ENCODE data around the gene CCDC191. TPM values are rescaled to one million over a fixed set of nuclear protein-coding genes. Genes with fewer than 3 reads are reported as not detected.

CCDC191 gene, protein sequence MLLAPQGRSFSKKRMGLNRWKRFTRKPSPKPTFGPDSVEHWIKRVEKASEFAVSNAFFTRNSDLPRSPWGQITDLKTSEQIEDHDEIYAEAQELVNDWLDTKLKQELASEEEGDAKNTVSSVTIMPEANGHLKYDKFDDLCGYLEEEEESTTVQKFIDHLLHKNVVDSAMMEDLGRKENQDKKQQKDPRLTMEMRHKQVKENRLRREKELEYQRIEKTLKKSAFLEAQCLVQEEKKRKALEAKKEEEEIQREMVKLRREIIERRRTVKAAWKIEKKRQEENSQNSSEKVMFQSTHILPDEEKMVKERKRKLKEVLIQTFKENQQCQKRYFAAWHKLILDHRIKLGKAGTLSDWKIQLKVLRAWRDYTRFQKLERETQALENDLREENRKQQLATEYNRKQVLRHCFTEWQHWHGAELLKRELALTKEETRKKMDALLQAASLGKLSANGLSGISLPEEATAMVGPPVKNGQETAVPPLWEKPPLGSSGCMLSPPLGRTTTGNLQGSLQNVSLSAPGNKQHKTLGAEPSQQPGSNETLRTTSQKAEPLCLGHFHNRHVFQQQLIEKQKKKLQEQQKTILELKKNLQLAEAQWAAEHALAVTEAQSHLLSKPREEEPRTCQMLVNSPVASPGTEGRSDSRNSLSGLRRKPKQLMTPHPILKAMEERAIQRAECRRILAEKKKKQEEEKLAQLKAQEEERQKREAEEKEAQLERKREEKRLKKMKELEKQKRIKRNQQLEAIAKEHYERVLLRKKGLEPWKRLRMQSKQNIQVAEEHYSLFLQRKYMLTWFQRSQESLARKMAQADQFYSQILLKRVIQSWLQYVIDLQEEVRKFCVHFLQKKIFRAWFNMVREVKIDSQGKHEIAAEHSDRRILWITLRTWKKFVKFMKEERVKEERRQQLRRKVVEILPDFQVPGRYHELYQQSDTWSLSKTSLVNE
- total RNA-seq: 10 to 100 TPM; 10.5 to 17.3 (median 12.9) TPM

DNA sequence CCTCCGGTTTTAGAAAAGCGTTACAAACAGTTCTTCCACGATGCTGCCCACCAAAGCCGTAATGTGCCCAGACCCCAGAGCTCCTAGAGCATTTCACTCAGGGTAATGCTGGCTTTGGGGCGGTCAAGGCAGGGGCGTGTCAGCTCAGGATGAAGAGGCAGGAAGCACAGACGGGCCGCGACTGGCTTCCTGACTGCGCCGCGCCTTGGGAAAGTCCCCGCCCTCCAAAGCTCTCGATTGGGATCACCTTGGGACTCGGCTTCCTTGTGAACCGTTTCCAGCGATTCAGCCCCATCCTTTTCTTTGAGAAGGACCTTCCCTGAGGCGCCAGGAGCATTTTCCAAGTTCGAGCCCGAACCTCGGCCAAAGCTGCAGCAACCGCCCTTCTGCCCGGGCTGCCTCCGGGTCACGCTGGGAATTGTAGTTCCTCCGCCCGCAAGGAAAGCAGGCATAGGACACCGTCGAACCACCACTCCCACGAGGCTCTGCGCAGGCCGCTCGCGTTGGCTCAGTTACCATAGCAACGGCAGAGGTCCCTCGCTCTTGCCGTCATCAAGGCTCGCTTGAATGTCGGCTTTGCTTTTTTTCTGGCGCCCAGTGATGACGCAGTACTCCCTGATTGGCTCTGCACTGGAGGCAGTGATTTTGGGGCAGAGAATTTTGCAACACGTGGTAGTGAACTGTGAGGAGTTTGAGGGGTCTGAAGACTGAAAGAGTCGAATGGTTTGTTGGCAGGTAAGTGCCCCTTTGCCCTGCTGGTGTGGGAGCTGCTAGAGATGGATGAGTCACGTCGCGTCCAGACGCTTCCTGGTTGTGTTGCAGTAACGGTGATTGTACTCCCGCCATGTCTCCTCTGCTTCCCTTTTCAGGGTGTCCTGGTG is at the start of gene CCDC191, which contains the start of gene QTRT2:
TSS of gene CCDC191 (minus strand) at position 397 of the 881 bp plus-strand sequence. CDS start at position 337, 60 bp downstream.
TSS of gene QTRT2 (plus strand) at position 608 of the 881 bp plus-strand sequence. CDS start 8,521 bp downstream, outside the sequence.
- peak in 1 of 2 donors; percentile 67 for TF ChIP-seq POLR2A (IDR thresholded peaks at IDR 0.05)
- TF ChIP-seq, protein P1, sequence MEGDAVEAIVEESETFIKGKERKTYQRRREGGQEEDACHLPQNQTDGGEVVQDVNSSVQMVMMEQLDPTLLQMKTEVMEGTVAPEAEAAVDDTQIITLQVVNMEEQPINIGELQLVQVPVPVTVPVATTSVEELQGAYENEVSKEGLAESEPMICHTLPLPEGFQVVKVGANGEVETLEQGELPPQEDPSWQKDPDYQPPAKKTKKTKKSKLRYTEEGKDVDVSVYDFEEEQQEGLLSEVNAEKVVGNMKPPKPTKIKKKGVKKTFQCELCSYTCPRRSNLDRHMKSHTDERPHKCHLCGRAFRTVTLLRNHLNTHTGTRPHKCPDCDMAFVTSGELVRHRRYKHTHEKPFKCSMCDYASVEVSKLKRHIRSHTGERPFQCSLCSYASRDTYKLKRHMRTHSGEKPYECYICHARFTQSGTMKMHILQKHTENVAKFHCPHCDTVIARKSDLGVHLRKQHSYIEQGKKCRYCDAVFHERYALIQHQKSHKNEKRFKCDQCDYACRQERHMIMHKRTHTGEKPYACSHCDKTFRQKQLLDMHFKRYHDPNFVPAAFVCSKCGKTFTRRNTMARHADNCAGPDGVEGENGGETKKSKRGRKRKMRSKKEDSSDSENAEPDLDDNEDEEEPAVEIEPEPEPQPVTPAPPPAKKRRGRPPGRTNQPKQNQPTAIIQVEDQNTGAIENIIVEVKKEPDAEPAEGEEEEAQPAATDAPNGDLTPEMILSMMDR (IDR thresholded peaks at IDR 0.05): peak in 1 of 6 experiments; percentile 12
- intact Hi-C loops (cut with DNase I): no loop called here
- DNase-seq: peak; percentile 99
- Histone ChIP-seq H3K4me3 (replicated peaks in 1 of 3) (peak within 1 kb of the TSS; percentile 51 to 80 (median 70)), H3K27ac (peak within 1 kb of the TSS; percentile 56 to 80 (median 79)), H3K27me3 (no peaks in the 10 kb centered on the region), H3K36me3 (no peaks in the 10 kb centered on the region), H3K4me1 (peaks cover 15 to 19% of the 10 kb centered on the region in 2 donors), H3K9me3 (no peaks in the 10 kb centered on the region)
- WGBS, 2 donors: 0 to 1% methylated on average over 31 to 38 of the region's 49 CpGs

DNA sequence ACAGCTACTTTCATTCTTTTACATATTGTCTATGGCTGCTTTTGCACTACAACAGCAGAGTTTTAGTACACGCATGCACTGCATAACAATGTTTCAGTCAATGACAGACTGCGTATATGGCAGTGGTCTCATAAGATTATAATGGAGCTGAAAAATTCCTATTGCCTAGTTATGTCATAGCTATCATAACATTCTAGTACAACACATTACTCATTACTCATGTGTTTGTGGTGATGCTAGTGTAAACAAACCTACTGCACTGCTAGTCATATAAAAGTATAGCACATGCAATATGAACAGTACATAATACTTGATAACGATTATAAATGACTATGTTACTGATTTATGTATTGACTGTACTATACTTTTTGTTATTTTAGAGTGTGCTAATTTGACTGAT is 48.1 kb upstream of the CCDC191 start:
- WGBS, 2 donors: 89 to 93% methylated on average over 3 of the region's 3 CpGs
- Histone ChIP-seq H3K27ac (no peak overlapping the region), H3K36me3 (no peaks in the 10 kb centered on the region), H3K4me1 (no peaks in the 10 kb centered on the region), H3K9me3 (no peaks in the 10 kb centered on the region), H3K4me3 (replicated peaks in 1 of 3) (no peak overlapping the region), H3K27me3 (no peaks in the 10 kb centered on the region)
- DNase-seq: no peak
- intact Hi-C loops (cut with DNase I): no loop called here
- TF ChIP-seq, protein P1 (IDR thresholded peaks at IDR 0.05): no peak
- TF ChIP-seq POLR2A (IDR thresholded peaks at IDR 0.05): no peak

DNA sequence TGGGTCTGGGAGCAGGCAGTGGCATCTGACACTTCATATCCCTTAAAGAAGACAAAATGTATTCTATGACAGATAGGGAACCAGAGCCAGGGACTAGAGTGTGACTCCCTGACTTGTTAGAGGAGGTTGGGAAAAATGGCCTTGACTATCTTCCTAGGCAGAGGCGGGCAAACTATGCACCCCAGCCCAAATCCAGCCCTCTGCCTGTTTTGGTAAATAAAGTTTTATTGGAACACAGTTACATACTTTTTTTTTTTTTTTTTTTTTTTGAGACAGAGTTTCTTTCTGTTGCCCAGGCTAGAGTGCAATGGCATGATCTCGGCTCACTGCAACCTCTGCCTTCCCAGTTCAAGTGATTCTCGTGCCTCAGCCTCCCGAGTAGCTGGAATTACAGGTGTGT is 47.5 kb upstream of the CCDC191 start:
- WGBS, 2 donors: 96% methylated on average over 4 of the region's 4 CpGs
- TF ChIP-seq, protein P1 (IDR thresholded peaks at IDR 0.05): no peak
- no peak for TF ChIP-seq POLR2A (IDR thresholded peaks at IDR 0.05)
- intact Hi-C loops (cut with DNase I): no loop called here
- no peak overlapping the region for H3K4me3 ChIP-seq (replicated peaks in 1 of 3)
- no peaks in the 10 kb centered on the region for H3K4me1 ChIP-seq
- no peak overlapping the region for H3K27ac ChIP-seq
- no peak for DNase-seq
- H3K27me3 ChIP-seq: no peaks in the 10 kb centered on the region
- no peaks in the 10 kb centered on the region for H3K9me3 ChIP-seq
- H3K36me3 ChIP-seq: no peaks in the 10 kb centered on the region

DNA sequence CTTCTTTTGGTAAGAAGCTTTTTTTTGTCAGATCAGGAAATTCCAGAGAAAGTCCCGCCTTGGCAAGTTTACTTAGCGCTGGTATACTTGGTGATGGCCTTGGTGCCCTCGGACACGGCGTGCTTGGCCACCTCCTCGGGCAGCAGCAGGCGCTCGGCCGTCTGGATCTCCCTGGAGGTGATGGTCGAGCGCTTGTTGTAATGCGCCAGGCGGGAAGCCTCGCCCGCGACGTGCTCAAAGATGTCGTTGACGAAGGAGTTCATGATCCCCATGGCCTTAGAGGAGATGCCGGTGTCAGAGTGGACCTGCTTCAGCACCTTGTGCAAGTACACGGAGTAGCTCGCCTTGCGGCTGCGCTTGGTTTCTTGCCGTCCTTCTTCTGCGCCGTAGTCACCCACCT is 46.9 kb upstream of the CCDC191 start:
- WGBS, 2 donors: 90 to 91% methylated on average over 23 to 25 of the region's 27 CpGs
- H3K4me3 ChIP-seq (replicated peaks in 1 of 3): no peak overlapping the region
- H3K27ac ChIP-seq: no peak overlapping the region
- H3K4me1 ChIP-seq: no peaks in the 10 kb centered on the region
- TF ChIP-seq, protein P1 (IDR thresholded peaks at IDR 0.05): no peak
- TF ChIP-seq POLR2A (IDR thresholded peaks at IDR 0.05): no peak
- no peaks in the 10 kb centered on the region for H3K27me3 ChIP-seq
- no peaks in the 10 kb centered on the region for H3K9me3 ChIP-seq
- intact Hi-C loops (cut with DNase I): no loop called here
- no peak for DNase-seq
- H3K36me3 ChIP-seq: no peaks in the 10 kb centered on the region

Data from thyroid gland (tissue), 4 donors.